Measurements from ENCODE around the gene MAST4.

DNA sequence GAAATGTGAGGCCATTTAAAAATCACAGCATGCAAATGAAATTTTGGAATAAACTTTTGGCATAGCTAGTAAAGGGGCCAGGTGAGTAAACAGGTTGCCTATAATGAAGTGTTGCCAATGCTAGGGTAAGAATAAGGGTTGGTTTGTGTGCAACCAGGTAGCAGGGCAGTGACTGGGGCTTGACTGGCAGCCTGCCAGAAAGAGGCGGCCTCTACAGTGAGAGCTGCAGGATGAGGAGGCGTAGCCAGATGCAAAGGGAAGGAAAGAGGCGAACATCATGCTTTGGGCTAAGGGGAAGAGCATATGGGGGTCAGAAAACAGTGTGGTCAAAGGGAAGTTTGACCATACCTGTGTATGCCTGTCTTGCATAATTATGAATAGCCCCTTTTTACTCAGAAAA lies 70.6 kb downstream of the MAST4 start:
- TF ChIP-seq POLR2AphosphoS5 (IDR thresholded peaks at IDR 0.05; ENCODE audit: borderline replicate concordance, low read depth, low read length) (no peak), EZH2 (IDR thresholded peaks at IDR 0.05) (no peak), FOXP2 (optimal IDR thresholded peaks at IDR 0.05; ENCODE audit: control extremely low read depth, extremely low read length, insufficient read depth) (no peak)

Data from SK-N-MC (cell line).